Inferior parietal cortex (tissue), 1 donor: ENCODE results near the gene B3GNT3.

Source experiments
- DNase-seq: peaks from one replicate; pipeline ENCODE4 v3.0.0-alpha.2; 2016; ENCODE audit errors: extremely low spot score

Gene B3GNT3

DNA sequence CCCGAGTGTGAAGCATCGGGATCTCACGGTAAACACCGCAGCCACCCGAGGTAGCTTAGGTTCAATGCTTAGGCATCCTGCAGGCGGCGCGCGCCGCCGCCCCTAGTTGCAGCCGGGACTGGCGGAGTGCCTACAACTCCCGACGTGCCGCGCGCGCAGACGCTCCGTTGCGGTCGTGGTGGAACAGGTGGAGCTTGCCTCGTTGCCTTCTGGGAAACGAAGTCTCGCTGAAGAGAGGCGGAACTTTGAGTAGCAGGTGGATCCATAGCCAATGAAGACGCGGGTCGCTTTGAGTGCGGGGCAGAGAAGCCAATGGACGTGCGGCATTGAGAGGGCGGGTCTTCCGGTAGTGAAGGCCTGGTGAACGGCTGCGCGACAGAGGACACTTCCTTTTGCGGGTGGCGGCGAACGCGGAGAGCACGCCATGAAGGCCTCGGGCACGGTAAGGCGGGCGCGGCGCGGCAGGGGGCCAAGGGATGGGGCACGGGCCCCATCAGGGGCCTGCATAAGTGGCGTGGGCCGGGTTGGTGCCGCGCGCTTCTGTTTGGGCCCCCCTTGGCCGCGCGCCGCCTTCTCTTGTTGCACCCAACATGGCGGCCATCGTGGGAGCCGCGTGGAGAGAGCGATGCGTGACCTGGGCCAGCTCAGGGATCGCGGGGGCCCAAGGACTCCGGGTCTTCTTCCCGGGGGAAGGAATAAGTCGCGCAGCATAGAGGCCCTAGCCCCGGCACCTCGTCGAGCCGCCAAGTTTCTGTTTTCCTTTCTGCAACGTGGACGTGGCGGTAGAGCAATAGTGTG, 64.8 kb downstream of the B3GNT3 start, which contains the start of gene RPL18A:
RPL18A (plus strand) TSS at position 378 of the 798 bp plus-strand sequence; CDS start at position 425, 47 bp downstream.
- DNase-seq: peak; percentile 99

GRCh38 chr19:17860331-17860992, 65.5 kb downstream of the B3GNT3 start:
- DNase-seq: no peak

GRCh38 chr19:17860993-17861360, 66.0 kb downstream of the B3GNT3 start:
- DNase-seq: no peak

- no peak for DNase-seq
Measured at GRCh38 chr19:17861542-17862402, 66.8 kb downstream of the B3GNT3 start.

DNA sequence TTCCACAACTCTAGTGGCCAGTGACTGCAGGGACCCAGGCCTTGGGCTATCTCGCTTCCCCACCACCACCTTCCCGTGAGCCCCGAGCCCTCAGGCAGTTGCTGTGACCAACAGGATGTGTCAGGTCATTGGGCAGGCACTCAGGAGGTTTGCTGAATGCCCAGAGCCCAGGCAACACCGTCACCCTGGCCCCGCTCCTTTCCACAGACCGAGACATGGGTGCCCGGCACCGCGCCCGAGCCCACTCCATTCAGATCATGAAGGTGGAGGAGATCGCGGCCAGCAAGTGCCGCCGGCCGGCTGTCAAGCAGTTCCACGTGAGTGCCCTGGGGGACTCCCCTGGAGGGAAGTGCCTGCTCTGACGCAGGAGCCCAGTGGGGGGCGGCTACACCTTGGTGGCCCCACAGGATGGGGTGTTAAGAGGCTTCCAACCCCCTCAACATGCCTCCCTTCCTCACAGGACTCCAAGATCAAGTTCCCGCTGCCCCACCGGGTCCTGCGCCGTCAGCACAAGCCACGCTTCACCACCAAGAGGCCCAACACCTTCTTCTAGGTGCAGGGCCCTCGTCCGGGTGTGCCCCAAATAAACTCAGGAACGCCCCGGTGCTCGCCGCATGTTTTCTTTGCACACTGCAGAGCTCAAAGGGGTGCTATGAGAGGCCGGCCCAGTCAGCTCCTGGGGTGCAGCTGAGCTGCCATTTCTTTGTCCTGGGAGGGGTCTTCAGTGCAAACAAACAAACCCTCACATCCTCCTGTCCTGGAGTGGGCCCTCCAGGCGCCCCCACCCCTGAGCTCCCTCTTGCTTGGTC, 68.0 kb downstream of the B3GNT3 start:
- no peak for DNase-seq
